HepG2 (cell line): ENCODE results near the gene UNKL. TPM values are rescaled to one million over a fixed set of nuclear protein-coding genes. Genes with fewer than 3 reads are reported as not detected.
A peak's percentile ranks its signal among the peaks of the same experiment; 100 is the strongest.
"Not testable (repeated sequence)": the region's sequence is repeated elsewhere in the genome, so short reads cannot be mapped to it uniquely, and the experiment has no call there.

Experiments
- ATAC-seq: fragments of 200-7000 bp; cut with Tn5 transposase; 3 replicates; pipeline ENCODE4 v1.9.1; 2020; ENCODE audit warnings: mild to moderate bottlenecking, moderate library complexity
- BruUV-seq: library from RNA; stranded (reverse); fragments of 400-500 nt; replicated peaks from 2 replicates; lab custom pipeline; 2021; lab: Mats Ljungman, UMichigan
- CTCF ChIA-PET: fragments of 300-600 bp; formaldehyde crosslinking; extraction: SDS; loops from one replicate; lab custom pipeline; 2021; ENCODE audit warnings: low total read pairs, inconsistent platforms, low intra/inter-chr PET ratio; lab: Yijun Ruan, JAX
- POLR2A ChIA-PET: fragments of 350-600 bp; sonication (Branson Sonifier 250); formaldehyde crosslinking; loops from one replicate; lab custom pipeline; 2020; ENCODE audit warnings: antibody characterized with exemption, inconsistent platforms; lab: Yijun Ruan, JAX
- DNase-seq: peaks from one replicate; pipeline ENCODE4 v3.0.0-alpha.2; 2015; ENCODE audit warnings: low spot score
- FAIRE-seq: peaks from 3 replicates; lab custom pipeline; 2011; peaks lifted over from hg19 to GRCh38; lab: Jason Lieb, UNC
- H2AFZ ChIP-seq: one replicate; pipeline ENCODE4 v1.6.1; 2011; ENCODE audit warnings: low read length, inconsistent platforms
- H3K27ac ChIP-seq: fragments of 300-600 bp; 3 replicates; pipeline ENCODE4 v1.8.0; 2011; ENCODE audit warnings: mixed run types, mild to moderate bottlenecking, mixed read lengths, low read length, inconsistent platforms; ENCODE audit not compliant: insufficient read depth; ENCODE audit errors: extremely low read length
- H3K27me3 ChIP-seq, 2 experiments: fragments of 200-600 bp in 1 of 2; 2 replicates in 1 of 2; 3 replicates in 1 of 2; pipeline versions ENCODE4 v1.6.0 to v1.8.0; 2011; ENCODE audit warnings: low read length in 2 of 2, mild to moderate bottlenecking in 2 of 2, moderate library complexity in 2 of 2, inconsistent platforms in 1 of 2; ENCODE audit not compliant: insufficient read depth in 2 of 2, control insufficient read depth in 1 of 2
- H3K36me3 ChIP-seq, 2 experiments: fragments of 200-600 bp in 1 of 2; replicated peaks in 1 of 2; 2 replicates in 1 of 2; 3 replicates in 1 of 2; pipeline versions ENCODE4 v1.5.1 to v1.8.0; 2011; ENCODE audit warnings: low read length in 2 of 2, inconsistent platforms in 1 of 2; ENCODE audit not compliant: insufficient read depth in 2 of 2, control insufficient read depth in 1 of 2
- H3K4me1 ChIP-seq: 2 replicates; pipeline ENCODE4 v1.5.1; 2012; ENCODE audit warnings: low read length, inconsistent platforms; ENCODE audit not compliant: insufficient read depth
- H3K4me2 ChIP-seq: 2 replicates; pipeline ENCODE4 v1.6.0; 2011; ENCODE audit warnings: low read depth, low read length, inconsistent platforms
- H3K4me3 ChIP-seq, 3 experiments: fragments of 200-600 bp in 1 of 3; sonication (generic), shearing (Covaris generic) in 1 of 3; replicated peaks in 1 of 3; 2 replicates each; pipeline ENCODE4 v1.5.1; 2011 to 2016; ENCODE audit warnings: low read length in 3 of 3, inconsistent platforms in 2 of 3, low read depth in 2 of 3, mild to moderate bottlenecking in 2 of 3, control low read depth in 1 of 3, mixed read lengths in 1 of 3; ENCODE audit not compliant: insufficient read depth in 1 of 3
- H3K79me2 ChIP-seq: one replicate; pipeline ENCODE4 v1.6.1; 2011; ENCODE audit warnings: low read length, inconsistent platforms; ENCODE audit not compliant: insufficient read depth
- H3K9ac ChIP-seq: 2 replicates; pipeline ENCODE4 v1.6.0; 2011; ENCODE audit warnings: mild to moderate bottlenecking, low read depth, low read length, inconsistent platforms; ENCODE audit not compliant: insufficient read depth
- H3K9me3 ChIP-seq: 2 replicates; pipeline ENCODE4 v1.5.1; 2012; ENCODE audit warnings: mild to moderate bottlenecking, low read length
- H4K20me1 ChIP-seq: 2 replicates; pipeline ENCODE4 v1.6.0; 2011; ENCODE audit warnings: inconsistent platforms, mild to moderate bottlenecking, low read length, moderate library complexity; ENCODE audit not compliant: insufficient read depth
- CTCF ChIP-seq: sonication (generic); formaldehyde crosslinking; IDR thresholded peaks from 2 replicates; pipeline ENCODE4 v1.5.0; 2020; ENCODE audit warnings: mild to moderate bottlenecking, missing genetic modification reagents, moderate library complexity
- ELF4 ChIP-seq: sonication (generic); formaldehyde crosslinking; IDR thresholded peaks from 2 replicates; pipeline ENCODE4 v1.5.0; 2020; ENCODE audit warnings: missing genetic modification reagents, mild to moderate bottlenecking, moderate library complexity, borderline replicate concordance
- PATZ1 ChIP-seq: sonication (generic); formaldehyde crosslinking; IDR thresholded peaks from 2 replicates; pipeline ENCODE4 v1.4.0; 2020; ENCODE audit warnings: missing genetic modification reagents
- PLRG1 ChIP-seq: fragments of 450-650 bp; conservative IDR thresholded peaks from 2 replicates; pipeline ENCODE4 v1.6.1; 2016
- SIN3A ChIP-seq: IDR thresholded peaks from 2 replicates; pipeline ENCODE4 v1.6.1; 2011; ENCODE audit warnings: low read depth, mild to moderate bottlenecking, control low read depth, low read length, borderline replicate concordance
- XRCC5 ChIP-seq: fragments of 200-400 bp; formaldehyde crosslinking; optimal IDR thresholded peaks from 2 replicates; pipeline ENCODE3; 2017; ENCODE audit warnings: mild to moderate bottlenecking, low read length
- ZBTB7A ChIP-seq: sonication (generic); formaldehyde crosslinking; IDR thresholded peaks from 2 replicates; pipeline ENCODE4 v1.8.0; 2022; ENCODE audit warnings: mild to moderate bottlenecking, missing genetic modification reagents
- ZFP90 ChIP-seq: sonication (generic); formaldehyde crosslinking; IDR thresholded peaks from 2 replicates; pipeline ENCODE4 v1.8.0; 2022; ENCODE audit warnings: missing genetic modification reagents, mild to moderate bottlenecking, inconsistent platforms, borderline replicate concordance
- ZFX ChIP-seq: sonication (generic); formaldehyde crosslinking; IDR thresholded peaks from 2 replicates; pipeline ENCODE4 v1.4.0; 2020; ENCODE audit warnings: mild to moderate bottlenecking, low read depth, missing genetic modification reagents, moderate library complexity
- ZNF451 ChIP-seq: sonication (generic); formaldehyde crosslinking; IDR thresholded peaks from 2 replicates; pipeline ENCODE4 v1.5.0; 2020; ENCODE audit warnings: mild to moderate bottlenecking, missing genetic modification reagents
- ZNF687 ChIP-seq: sonication (generic); formaldehyde crosslinking; IDR thresholded peaks from 2 replicates; pipeline ENCODE4 v1.5.1; 2020; ENCODE audit warnings: mild to moderate bottlenecking, missing genetic modification reagents, moderate library complexity
- WGBS: methylation state at CpG from one replicate; pipeline ENCODE4 v1.1.6; 2017; ENCODE audit warnings: low lambda C conversion rate; 5-methylcytosine and 5-hydroxymethylcytosine counted together
- in situ Hi-C: cut with HindIII; loops from 2 replicates; pipeline ENCODE4 v1.10.0; 2017; ENCODE audit warnings: low pct_unique_long_range_greater_than_20kb; ENCODE audit not compliant: extremely low pct_ligation_motif_present
- intact Hi-C: fragments of 100-400 bp; cut with micrococcal nuclease; formaldehyde crosslinking; loops from one replicate; pipeline ENCODE4 v1.10.0; 2022; ENCODE audit not compliant: unreplicated experiment
- polyA plus RNA-seq, 8 experiments: library from polyadenylated mRNA; depleted of rRNA in 3 of 8; stranded (reverse) in 7 of 8; unstranded in 1 of 8; fragments of >200 nt; fragmentation: Illumina TruSeq in 4 of 8; extraction: Trizol in 4 of 8; gene quantifications; 2 replicates each; pipeline versions ENCODE4 v1.2.1 to v1.2.3, GENCODE V29; 2011 to 2016; ENCODE audit warnings: low read depth in 4 of 8, missing spikeins in 1 of 8, mixed read lengths in 1 of 8; ENCODE audit not compliant: insufficient read depth in 1 of 8
- total RNA-seq, 5 experiments: library from RNA; depleted of rRNA; stranded (reverse); fragments of >200 nt; fragmentation: Illumina TruSeq; extraction: Trizol; gene quantifications; 2 replicates each; pipeline ENCODE4 v1.2.3, GENCODE V29; 2016; ENCODE audit warnings: low read depth in 1 of 5

The UNKL gene
- total and polyA plus RNA-seq, 2 of the 13 experiments (the other 11 are each of a cell fraction or from before 2014, with no cell fraction given), result 10.4 to 17.6 TPM

- TF ChIP-seq CTCF (CRISPR knock-in tag) (peak; percentile 87), ELF4 (CRISPR knock-in tag) (no peak), ZNF687 (CRISPR knock-in tag) (no peak), ZBTB7A (CRISPR knock-in tag) (peak; percentile 47; the same call in 1 of the 2 replicates), SIN3A (no peak), ZFP90 (no peak), XRCC5 (peak; percentile 20), ZNF451 (CRISPR knock-in tag) (0 out of 2 replicates have a peak, but pooled peaks have one; percentile 29), PATZ1 (peak; percentile 37; the same call in 1 of the 2 replicates), PLRG1 (no peak), ZFX (CRISPR knock-in tag) (peak; percentile 50; the same call in 1 of the 2 replicates)
Observed at GRCh38 chr16:1330260-1330914, 84.1 kb downstream of the UNKL start (continued).

GRCh38 chr16:1328961-1329360 is 85.5 kb downstream of the UNKL start:
- H3K27ac ChIP-seq, H2AFZ ChIP-seq, H3K9me3 ChIP-seq, BruUV-seq, in situ Hi-C loops, POLR2A ChIA-PET, intact Hi-C loops, H3K9ac ChIP-seq, CTCF ChIA-PET, DNase-seq, ATAC-seq, H3K4me3 ChIP-seq, H3K4me2 ChIP-seq, H4K20me1 ChIP-seq, H3K79me2 ChIP-seq, FAIRE-seq, H3K36me3 ChIP-seq: not testable (repeated sequence)
- peaks cover 5 to 15% of the 10 kb centered on the region in 2 experiments; a peak in 4 of 5 replicates for H3K27me3 ChIP-seq
- 79% methylated on average over 10 of the region's 10 CpGs for WGBS
- H3K4me1 ChIP-seq, result peaks cover 25% of the 10 kb centered on the region
